PC-3 (cell line): ENCODE results near the gene BAG5. TPM values are rescaled to one million over a fixed set of nuclear protein-coding genes. Genes with fewer than 3 reads are reported as not detected.

Experiments used
- ATAC-seq: fragments of 200-7000 bp; cut with Tn5 transposase; 2 replicates; pipeline ENCODE4 v1.9.1; 2020; ENCODE audit warnings: mild to moderate bottlenecking, moderate library complexity
- BruUV-seq: library from RNA; stranded (reverse); fragments of 400-500 nt; replicated peaks from 2 replicates; lab custom pipeline; 2021; lab: Mats Ljungman, UMichigan
- CTCF ChIA-PET: fragments of 300-600 bp; sonication (Branson Sonifier 250); formaldehyde crosslinking; loops from one replicate; lab custom pipeline; 2022; ENCODE audit warnings: antibody characterized with exemption; lab: Charles Lee
- POLR2A ChIA-PET: fragments of 300-600 bp; sonication (Branson Sonifier 250); formaldehyde crosslinking; loops from one replicate; lab custom pipeline; 2022; ENCODE audit warnings: antibody characterized with exemption; ENCODE audit not compliant: unreplicated experiment; lab: Charles Lee
- DNase-seq: peaks from one replicate; pipeline ENCODE4 v3.0.0-alpha.2; 2015
- H2AFZ ChIP-seq: fragments of 300-600 bp; sonication (generic); 2 replicates; pipeline ENCODE4 v1.6.0; 2016; ENCODE audit warnings: antibody characterized with exemption, low read length
- H3F3A ChIP-seq: fragments of 300-600 bp; sonication (generic); one replicate; pipeline ENCODE4 v1.6.0; 2017; ENCODE audit warnings: antibody characterized with exemption, low read length, control low read depth, mild to moderate bottlenecking; ENCODE audit not compliant: unreplicated experiment
- H3K27ac ChIP-seq: fragments of 300-600 bp; sonication (generic); 2 replicates; pipeline ENCODE4 v1.5.1; 2016; ENCODE audit warnings: mild to moderate bottlenecking, low read length
- H3K27me3 ChIP-seq: fragments of 300-600 bp; sonication (generic); 2 replicates; pipeline ENCODE4 v1.6.1; 2016; ENCODE audit warnings: low read length, mixed read lengths
- H3K36me3 ChIP-seq: fragments of 300-600 bp; sonication (generic); 2 replicates; pipeline ENCODE4 v1.6.1; 2016; ENCODE audit warnings: low read depth, mixed run types, low read length, mixed read lengths
- H3K4me1 ChIP-seq: fragments of 300-600 bp; sonication (generic); 2 replicates; pipeline ENCODE4 v1.5.1; 2016; ENCODE audit warnings: low read length; ENCODE audit not compliant: insufficient read depth
- H3K4me2 ChIP-seq: fragments of 300-600 bp; sonication (generic); 2 replicates; pipeline ENCODE4 v1.6.0; 2016; ENCODE audit warnings: low read length
- H3K4me3 ChIP-seq: fragments of 300-600 bp; sonication (generic); 2 replicates; pipeline ENCODE4 v1.5.1; 2016; ENCODE audit warnings: mild to moderate bottlenecking, low read length, mixed read lengths
- H3K79me2 ChIP-seq: fragments of 300-600 bp; sonication (generic); 2 replicates; pipeline ENCODE4 v1.6.1; 2017; ENCODE audit warnings: low read length, mixed read lengths
- H3K9ac ChIP-seq: fragments of 300-600 bp; sonication (generic); 2 replicates; pipeline ENCODE4 v1.6.0; 2016; ENCODE audit warnings: mild to moderate bottlenecking, low read length
- H3K9me2 ChIP-seq: fragments of 300-600 bp; sonication (generic); replicated peaks from 2 replicates; pipeline ENCODE4 v1.6.1; 2016; ENCODE audit warnings: mixed run types, low read length, mixed read lengths
- H3K9me3 ChIP-seq: fragments of 300-600 bp; sonication (generic); 2 replicates; pipeline ENCODE4 v1.6.1; 2016; ENCODE audit warnings: low read length, mixed read lengths
- H4K20me1 ChIP-seq: fragments of 300-600 bp; sonication (generic); 2 replicates; pipeline ENCODE4 v1.6.1; 2016; ENCODE audit warnings: low read length, mixed read lengths
- EZH2 ChIP-seq: fragments of 300-600 bp; sonication (generic); IDR thresholded peaks from one replicate; pipeline ENCODE4 v1.6.1; 2017; ENCODE audit warnings: antibody characterized with exemption, mild to moderate bottlenecking, low read length; ENCODE audit not compliant: unreplicated experiment
- EZH2phosphoT487 ChIP-seq: fragments of 300-600 bp; sonication (generic); IDR thresholded peaks from 2 replicates; pipeline ENCODE4 v1.6.1; 2018; ENCODE audit warnings: mild to moderate bottlenecking, antibody characterized with exemption, low read length, borderline replicate concordance
- intact Hi-C: fragments of 100-400 bp; cut with micrococcal nuclease; formaldehyde crosslinking; loops from 2 replicates; pipeline ENCODE4 v1.9.0; 2023
- total RNA-seq: library from RNA; depleted of rRNA; stranded (reverse); fragments of >200 nt; gene quantifications from 2 replicates; pipeline ENCODE4 v1.2.3, GENCODE V29; 2014
- TF ChIP-seq, protein P1 (sequence below): fragments of 300-600 bp; sonication (generic); conservative IDR thresholded peaks from 2 replicates; pipeline ENCODE4 v1.5.1; 2017; ENCODE audit warnings: antibody characterized with exemption, low read depth, mild to moderate bottlenecking, low read length

BAG5 gene
- total RNA-seq, 1 experiment from 2014 or later = 33.0 TPM

DNA sequence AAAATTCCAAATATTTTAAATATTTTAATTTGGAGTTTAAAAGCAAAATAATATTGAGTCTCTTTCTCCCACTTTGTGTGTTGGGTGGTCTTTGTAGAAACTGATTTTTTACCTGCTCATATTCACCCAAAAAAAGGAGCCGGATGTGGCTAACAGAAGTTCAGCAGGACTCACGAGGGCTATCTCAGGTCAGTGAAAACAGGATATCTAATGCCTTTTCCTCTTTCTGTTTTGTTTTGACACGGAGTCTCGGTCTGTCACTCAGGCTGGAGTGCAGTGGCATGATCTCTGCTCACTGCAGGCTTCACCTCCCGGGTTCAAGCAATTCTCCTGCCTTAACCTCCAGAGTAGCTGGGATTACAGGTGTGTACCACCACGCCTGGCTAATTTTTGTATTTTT is 31.1 kb upstream of the BAG5 start:
- intact Hi-C loops = no loop called here
- peaks cover 51% of the 10 kb centered on the region for H3K4me1 ChIP-seq
- ChIA-PET POLR2A (no interaction called here), CTCF (interaction anchor here (0.9 kb wide), 1 partner anchor 17 kb away, joined by 3 read pairs; no protein-coding TSS in a partner anchor)
- no peaks in the 10 kb centered on the region for H3K9me3 ChIP-seq
- no peaks in the 10 kb centered on the region for H3K9me2 ChIP-seq
- H3K4me3 ChIP-seq = no peak overlapping the region
- no peaks in the 10 kb centered on the region for H3K27me3 ChIP-seq
- no peak overlapping the region for H2AFZ ChIP-seq
- no peak for ATAC-seq
- no peaks in the 10 kb centered on the region for H4K20me1 ChIP-seq
- H3K9ac ChIP-seq = peak overlapping the region; percentile 68
- peak overlapping the region; percentile 97 for H3K27ac ChIP-seq
- TF ChIP-seq EZH2phosphoT487 = no peak
- BruUV-seq = no TSS peak
- DNase-seq = no peak
- H3K36me3 ChIP-seq = peaks cover 8% of the 10 kb centered on the region; the same call in 1 of the 2 replicates
- H3K79me2 ChIP-seq = no peaks in the 10 kb centered on the region
- peak overlapping the region; percentile 84 for H3K4me2 ChIP-seq
- H3F3A ChIP-seq = peaks cover 8% of the 10 kb centered on the region

DNA sequence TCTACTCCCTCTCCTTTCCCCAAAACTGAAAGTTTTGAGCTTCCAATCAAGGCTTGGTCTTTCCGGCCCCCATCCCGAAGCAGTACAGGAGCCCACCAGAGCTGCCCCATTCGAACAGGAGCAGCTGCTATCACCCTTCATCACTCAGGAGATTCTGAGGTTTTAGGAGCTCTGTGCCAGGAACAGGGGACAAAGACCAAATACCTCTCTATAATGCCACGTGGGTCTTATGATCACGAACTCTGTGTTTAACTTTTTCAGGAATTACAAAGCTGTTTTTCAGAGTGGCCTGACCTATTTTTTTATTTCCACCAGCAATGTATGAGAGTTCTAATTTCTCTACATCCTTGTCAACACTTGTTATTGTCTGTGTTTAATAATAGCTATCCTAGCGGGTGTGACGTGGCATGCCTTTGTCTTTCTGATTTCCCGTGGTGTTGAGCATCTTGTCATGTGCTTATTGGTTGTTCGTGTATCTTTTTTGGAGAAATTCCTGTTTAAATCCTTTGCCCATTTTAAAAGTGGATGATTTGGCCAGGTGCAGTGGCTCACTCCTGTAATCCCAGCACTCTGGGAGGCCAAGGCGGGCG is 22.0 kb upstream of the BAG5 start:
- ChIA-PET POLR2A (no interaction called here), CTCF (no interaction called here)
- Histone ChIP-seq H3K9me2 (no peaks in the 10 kb centered on the region), H3K9me3 (no peaks in the 10 kb centered on the region), H3K4me2 (no peak overlapping the region), H3K36me3 (peaks cover 5% of the 10 kb centered on the region; the same call in 1 of the 2 replicates), H3K27ac (no peak overlapping the region), H2AFZ (no peak overlapping the region), H3K79me2 (no peaks in the 10 kb centered on the region), H3K4me3 (no peak overlapping the region), H3F3A (no peaks in the 10 kb centered on the region), H3K27me3 (no peaks in the 10 kb centered on the region), H4K20me1 (no peaks in the 10 kb centered on the region), H3K9ac (no peak overlapping the region), H3K4me1 (no peaks in the 10 kb centered on the region)
- TF ChIP-seq EZH2phosphoT487 (no peak), EZH2 (no peak)
- TF ChIP-seq, protein P1, sequence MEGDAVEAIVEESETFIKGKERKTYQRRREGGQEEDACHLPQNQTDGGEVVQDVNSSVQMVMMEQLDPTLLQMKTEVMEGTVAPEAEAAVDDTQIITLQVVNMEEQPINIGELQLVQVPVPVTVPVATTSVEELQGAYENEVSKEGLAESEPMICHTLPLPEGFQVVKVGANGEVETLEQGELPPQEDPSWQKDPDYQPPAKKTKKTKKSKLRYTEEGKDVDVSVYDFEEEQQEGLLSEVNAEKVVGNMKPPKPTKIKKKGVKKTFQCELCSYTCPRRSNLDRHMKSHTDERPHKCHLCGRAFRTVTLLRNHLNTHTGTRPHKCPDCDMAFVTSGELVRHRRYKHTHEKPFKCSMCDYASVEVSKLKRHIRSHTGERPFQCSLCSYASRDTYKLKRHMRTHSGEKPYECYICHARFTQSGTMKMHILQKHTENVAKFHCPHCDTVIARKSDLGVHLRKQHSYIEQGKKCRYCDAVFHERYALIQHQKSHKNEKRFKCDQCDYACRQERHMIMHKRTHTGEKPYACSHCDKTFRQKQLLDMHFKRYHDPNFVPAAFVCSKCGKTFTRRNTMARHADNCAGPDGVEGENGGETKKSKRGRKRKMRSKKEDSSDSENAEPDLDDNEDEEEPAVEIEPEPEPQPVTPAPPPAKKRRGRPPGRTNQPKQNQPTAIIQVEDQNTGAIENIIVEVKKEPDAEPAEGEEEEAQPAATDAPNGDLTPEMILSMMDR = no peak
- no TSS peak for BruUV-seq
- ATAC-seq (no peak), DNase-seq (no peak)
- intact Hi-C loops = no loop called here

DNA sequence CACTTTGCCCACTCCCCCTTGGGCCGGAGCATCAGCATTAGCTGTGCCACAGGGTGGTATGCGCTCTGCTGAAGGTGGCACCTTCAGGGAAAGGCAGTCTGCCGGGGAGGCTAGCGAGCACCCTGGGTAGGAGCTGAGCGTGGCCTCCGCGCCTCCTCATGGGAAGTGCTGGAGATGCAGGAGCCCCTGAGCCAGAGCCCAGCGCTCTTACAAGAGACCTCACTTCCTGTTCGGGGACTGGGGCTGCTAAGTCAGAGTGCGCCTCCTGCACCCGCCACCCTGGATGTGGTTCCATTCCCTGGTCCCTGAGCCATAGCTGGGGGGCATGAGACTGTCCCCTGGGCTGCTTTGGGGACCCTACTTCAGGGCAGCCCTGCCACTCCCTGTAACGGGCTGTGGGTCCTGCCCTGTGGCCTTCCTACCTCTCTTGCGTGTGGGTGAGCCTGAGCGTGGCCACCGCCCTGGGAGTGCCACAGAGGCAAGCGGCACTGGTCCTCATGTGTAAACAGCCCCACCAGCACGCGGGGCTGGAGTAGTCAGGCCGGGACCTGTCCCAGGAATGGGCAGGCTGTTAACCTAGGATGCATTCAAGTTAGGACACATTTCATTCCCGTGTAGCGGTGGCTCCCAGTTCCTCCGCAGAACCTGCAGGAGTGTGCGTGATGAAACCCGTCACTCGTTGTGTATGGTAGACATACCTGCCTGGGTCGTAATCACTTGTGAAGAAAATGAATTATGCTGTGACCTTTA is 19.7 kb upstream of the BAG5 start:
- intact Hi-C loops = no loop called here
- H3K36me3 ChIP-seq = peaks cover 14% of the 10 kb centered on the region
- H3K9me2 ChIP-seq = no peaks in the 10 kb centered on the region
- H3K79me2 ChIP-seq = peaks cover 10% of the 10 kb centered on the region; the same call in 1 of the 2 replicates
- no TSS peak for BruUV-seq
- H2AFZ ChIP-seq = no peak overlapping the region
- H3K27me3 ChIP-seq = no peaks in the 10 kb centered on the region
- H3K9me3 ChIP-seq = no peaks in the 10 kb centered on the region
- POLR2A ChIA-PET = no interaction called here
- H3K4me3 ChIP-seq = no peak overlapping the region
- H4K20me1 ChIP-seq = no peaks in the 10 kb centered on the region
- H3K27ac ChIP-seq = no peak overlapping the region
- no peaks in the 10 kb centered on the region for H3F3A ChIP-seq
- H3K4me2 ChIP-seq = no peak overlapping the region
- no peak overlapping the region for H3K9ac ChIP-seq
- DNase-seq (no peak), ATAC-seq (no peak)
- no peak for TF ChIP-seq EZH2phosphoT487
- TF ChIP-seq, protein P1 = no peak
- TF ChIP-seq EZH2 = no peak
- H3K4me1 ChIP-seq = peaks cover 4% of the 10 kb centered on the region
- CTCF ChIA-PET = no interaction called here
